ENCODE measurements around the gene TEX30.

TEX30 gene

DNA sequence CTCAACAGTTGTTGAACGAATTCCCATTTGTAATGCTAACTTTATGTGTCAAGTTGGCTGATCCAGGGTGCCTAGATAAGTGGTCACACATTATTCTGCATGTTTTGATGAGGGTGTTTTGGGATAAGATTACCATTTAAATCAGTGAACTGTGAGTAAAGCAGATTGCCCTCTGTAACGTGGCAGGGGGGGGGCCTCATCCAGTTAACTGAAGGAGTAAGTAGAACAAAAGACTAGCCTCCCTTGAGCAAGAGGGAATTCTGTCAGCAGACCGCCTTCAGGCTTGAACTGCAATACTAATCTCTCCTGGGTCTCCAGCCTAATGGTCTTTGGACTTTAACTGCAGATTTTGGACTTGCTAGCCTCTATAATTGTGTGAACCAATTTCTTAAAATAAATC lies 4.2 kb upstream of the TEX30 start:
- no peak for DNase-seq

- DNase-seq, result no peak
Measured at GRCh38 chr13:102776271-102776670, 2.7 kb upstream of the TEX30 start.

- DNase-seq, result no peak
Measured at GRCh38 chr13:102774591-102775520, 1.3 kb upstream of the TEX30 start.

- no peak for DNase-seq
Measured at GRCh38 chr13:102774214-102774568, 605 bp upstream of the TEX30 start.

DNA sequence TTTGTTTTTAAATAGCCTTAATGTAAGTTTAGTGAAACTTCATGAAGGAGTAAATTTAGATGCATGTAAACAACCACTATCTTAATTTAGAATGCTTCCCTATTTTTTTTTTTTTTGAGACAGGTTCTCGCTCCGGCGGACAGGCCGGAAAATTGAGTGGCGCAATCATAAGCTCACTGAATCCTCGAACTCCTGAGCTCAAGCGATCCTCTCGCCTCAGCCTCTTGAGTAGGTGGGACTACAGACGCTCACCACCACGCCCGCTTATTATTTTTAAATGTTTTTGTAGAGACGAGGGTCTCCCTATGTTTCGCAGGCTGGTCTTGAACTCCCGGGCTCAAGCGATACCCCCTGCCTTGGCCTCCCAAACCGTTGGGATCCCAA lies 1.6 kb downstream of the TEX30 start:
- no peak for DNase-seq

DNA sequence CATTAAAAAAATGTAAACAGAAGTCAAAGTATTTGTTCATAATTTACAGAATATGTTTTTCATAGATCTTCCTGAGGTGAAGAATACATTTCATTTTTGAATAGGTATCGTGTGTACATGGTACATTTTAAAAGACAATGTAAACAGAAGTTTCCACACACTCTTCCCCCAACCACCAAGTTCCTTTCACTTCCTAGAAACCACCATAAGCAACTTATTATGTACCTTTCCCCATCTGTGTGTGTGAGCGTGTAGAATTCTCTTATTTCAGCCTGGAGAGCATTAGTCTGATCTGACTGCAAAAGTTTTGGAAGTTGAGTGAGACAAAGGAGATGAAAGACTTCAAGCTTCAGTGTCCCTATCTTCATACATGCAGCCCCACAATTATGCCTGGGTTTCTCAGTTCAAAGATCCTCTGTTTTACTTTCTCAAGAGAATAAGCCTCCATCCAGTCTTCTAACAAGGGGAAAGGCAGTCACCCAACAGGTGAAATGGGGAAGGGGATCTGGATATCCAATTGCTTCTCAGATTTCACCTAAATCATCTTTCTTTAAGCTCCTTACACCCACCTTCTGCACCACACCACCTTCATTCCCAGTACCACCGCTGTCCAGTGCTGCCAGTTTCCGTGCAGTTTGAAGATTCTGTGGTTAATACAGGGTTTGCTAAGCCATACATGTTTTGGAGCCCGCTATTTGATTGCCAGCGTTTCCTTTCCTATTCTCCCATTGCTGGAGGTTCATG lies 2.1 kb downstream of the TEX30 start:
- no peak for DNase-seq

- DNase-seq, result no peak
Measured at GRCh38 chr13:102770435-102770834, 3.2 kb downstream of the TEX30 start.

GRCh38 chr13:102769679-102770078 lies 3.9 kb downstream of the TEX30 start:
- DNase-seq, result no peak

DNA sequence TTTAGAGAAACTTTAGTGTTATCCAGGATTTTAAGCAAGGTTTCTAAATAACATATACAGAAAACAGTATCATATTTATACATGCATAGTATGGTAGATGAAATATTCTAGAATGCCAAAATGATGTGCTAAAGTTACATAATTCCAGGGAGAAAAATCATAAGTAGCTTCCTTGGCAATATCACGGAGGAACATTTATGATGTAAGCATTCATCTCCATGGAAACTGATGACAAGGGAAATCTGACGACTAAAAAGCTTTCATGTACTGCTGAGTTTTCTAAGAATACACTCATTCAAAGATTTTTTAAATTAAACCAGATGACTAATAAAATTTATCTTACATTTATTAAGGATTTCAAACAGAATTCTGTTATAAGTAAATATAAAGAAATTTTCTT lies 4.7 kb downstream of the TEX30 start:
- DNase-seq, result no peak

GRCh38 chr13:102763741-102764140 lies 9.8 kb downstream of the TEX30 start:
- DNase-seq, result no peak

GRCh38 chr13:102761071-102761470 lies 12.5 kb downstream of the TEX30 start:
- DNase-seq, result no peak

DNA sequence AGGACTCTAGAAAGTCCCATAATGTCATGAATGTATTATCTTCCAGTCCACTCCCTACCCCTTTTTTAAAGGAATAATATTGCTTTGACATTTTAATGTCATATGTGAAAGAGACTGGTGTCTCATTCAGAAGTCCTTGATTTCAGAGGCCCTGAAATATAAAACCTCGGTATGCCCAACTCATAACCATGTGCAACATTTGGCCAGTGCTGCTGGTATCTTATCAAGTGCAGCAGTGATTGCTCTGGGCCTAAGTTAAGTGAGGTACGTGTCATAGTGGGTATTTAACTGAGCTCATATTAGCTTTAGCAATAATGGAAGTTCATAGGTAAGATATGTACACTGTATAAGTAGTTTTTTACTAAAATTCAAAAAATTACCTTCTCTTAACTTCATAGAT lies 14.7 kb downstream of the TEX30 start:
- DNase-seq, result no peak

- DNase-seq, result no peak
Measured at GRCh38 chr13:102757006-102757405, 16.6 kb downstream of the TEX30 start.

DNA sequence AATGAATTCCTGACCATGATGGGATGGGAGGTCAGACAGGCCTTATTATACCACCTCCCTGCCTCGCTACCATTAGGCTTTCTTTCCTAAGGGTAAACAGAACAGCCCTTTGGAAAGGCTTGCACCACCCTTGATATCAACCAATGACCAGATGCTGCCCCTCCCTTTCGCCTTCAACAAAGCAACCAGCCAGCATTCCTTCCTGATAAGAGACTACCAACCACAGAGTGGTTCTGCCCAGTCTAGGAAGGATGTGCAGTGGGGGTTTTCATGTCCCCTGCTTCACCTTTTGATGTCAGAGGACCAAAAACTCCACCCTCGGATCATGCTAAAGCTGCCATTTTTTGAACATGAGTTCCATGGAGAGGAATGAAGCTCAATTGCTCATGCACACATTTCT lies 21.7 kb downstream of the TEX30 start:
- no peak for DNase-seq

DNA sequence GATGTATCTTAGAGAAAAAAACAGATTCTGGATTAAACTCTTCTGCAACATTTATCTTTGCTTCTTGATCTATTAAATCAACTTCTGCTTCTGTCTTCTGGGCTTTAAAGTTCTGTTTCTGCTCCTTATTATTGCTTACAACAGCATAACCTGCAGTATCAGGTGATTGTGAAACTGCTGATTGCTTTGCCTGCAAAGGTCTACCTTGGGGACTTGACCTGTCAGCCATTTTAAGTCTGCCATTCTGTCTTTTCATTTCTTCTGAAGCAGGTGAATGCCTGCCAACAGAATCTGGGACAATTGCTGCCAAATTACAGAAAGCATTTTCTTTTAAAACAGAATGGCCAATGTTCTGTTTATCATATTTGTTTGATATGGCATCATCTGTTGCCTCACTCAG lies 31.1 kb downstream of the TEX30 start:
- no peak for DNase-seq

- no peak for DNase-seq
Measured at GRCh38 chr13:102742101-102742500, 31.5 kb downstream of the TEX30 start.

GRCh38 chr13:102729560-102730270 lies 43.9 kb downstream of the TEX30 start:
- peak; percentile 29 for DNase-seq

DNA sequence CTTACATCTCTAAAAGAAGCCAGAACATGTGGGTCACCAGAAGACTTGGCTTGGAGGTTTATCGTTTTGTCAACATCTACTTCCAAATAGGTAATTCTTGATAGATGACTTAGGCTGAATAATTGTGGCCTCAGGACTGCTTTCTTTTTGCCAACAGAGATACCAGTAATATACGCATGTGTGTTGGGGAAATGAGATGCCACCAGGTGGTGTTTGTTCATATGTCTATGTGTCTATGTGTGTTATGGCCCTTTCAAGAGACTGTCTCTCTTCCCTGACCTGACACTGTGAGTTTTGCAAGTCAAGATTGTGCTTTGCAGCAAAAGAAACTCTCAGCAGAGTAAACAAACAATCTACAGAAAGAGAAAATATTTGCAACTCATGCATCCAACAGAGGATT lies 47.2 kb downstream of the TEX30 start:
- DNase-seq, result no peak

DNA sequence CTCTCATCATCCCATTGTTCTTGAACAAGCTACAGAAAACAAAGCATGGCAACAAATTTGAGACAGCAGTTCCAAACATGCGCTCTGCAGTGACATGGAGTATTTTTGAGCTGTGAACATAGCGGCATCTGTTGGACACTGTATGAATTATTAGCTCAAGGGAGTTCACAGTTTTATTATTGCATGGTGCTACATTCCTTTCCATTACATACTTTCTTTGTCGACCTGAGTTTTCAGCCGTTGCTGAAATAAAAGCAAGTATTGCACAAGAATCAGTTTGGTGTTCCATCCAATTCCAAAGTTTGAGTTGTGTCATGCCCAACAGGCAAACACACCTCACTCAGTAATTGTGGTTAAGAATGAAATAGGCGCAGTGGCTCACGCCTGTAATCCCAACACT lies 48.7 kb downstream of the TEX30 start:
- DNase-seq, result no peak

GRCh38 chr13:102721800-102722231 lies 51.8 kb downstream of the TEX30 start:
- DNase-seq, result no peak

- DNase-seq, result no peak
Measured at GRCh38 chr13:102718746-102719145, 54.8 kb downstream of the TEX30 start.
